ENCODE measurements around the gene KRT13. TPM values are rescaled to one million over a fixed set of nuclear protein-coding genes. Genes with fewer than 3 reads are reported as not detected.

KRT13 gene
- total RNA-seq, 1 donor from 2014 or later = not detected

DNA sequence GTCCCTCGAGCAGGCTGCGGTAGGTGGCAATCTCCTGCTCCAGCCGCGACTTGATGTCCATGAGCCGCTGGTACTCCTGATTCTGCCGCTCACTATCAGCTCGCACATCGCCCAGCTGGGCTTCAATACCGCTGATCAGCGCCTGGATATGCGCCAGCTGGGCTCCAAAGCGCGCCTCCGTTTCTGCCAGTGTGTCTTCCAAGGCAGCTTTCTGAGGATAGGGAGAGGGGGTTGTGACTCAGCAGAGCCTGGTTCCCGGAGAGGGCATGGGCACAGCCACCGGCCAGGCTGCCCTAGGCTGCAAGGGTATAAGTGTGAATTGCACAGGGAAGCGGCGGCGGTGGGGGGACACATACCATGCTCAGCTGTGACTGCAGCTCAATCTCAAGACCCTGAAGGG lies 18.4 kb upstream of the KRT13 start:
- DNase-seq (peak; percentile 34), ATAC-seq (ENCODE audit: poor library complexity) (no peak)
- intact Hi-C loops (cut with DNase I) = no loop called here

DNA sequence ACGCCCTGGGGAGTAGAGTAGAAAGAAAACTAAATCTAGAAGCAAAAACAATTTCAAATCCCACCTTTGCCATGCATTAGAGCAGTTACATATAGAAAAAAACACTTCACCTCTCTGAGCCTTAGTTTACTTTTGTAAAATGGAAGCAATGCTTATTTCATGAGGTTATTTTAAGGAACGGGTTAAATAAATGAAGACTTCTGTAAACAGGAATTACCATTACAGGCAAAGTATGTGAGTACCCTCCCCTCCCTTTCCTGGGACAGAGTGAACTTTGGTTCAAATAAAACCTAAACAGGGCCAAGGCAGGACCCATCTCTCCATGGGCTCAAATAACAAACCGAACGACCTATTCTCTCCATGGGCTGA lies 17.8 kb upstream of the KRT13 start:
- intact Hi-C loops (cut with DNase I) = no loop called here
- DNase-seq = no peak
- no peak for ATAC-seq (ENCODE audit: poor library complexity)

DNA sequence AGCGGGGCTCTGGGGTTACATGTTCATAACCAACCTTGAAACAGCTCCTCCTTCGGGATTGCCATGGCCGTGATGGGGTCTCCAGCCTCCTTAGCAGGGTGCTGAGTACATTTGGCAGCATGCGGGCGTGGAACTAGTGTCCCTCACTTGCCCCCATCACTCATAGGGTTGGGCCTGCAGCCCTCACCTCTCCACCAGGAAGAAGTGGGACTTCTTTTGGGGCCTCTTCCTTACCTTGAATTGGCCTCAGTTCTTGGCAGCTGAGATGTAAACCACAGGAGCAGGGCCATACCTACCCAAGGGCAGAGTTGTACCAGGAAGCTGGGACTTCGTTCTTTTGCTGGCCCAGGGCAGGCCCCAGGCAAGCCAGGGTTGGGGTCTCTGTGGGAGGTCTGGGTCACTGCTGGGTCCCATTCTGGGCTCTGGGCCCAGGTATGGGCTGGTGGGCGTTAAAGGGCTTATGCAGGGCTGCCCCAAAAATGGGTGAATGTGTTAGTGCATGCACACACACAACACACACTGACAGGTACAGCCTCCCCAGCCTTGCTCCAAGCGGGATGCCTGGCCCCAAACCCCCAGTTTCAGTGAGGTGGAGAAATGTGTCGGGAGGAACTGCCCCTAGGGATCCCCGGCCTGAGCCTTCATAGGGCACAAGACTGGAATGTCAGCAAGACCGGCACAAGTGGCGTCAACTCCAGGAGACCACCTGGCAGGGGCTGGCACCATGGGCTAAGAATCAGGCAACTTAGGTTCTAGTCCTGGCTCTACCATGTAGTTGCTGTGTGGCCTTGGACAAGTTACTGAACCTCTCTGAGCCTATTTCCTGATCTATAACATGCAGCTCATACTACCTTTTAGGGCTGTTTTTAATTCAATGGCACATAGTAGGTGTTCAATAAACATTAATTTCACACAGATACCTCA lies 17.2 kb upstream of the KRT13 start:
- ATAC-seq (ENCODE audit: poor library complexity) = no peak
- intact Hi-C loops (cut with DNase I) = no loop called here
- DNase-seq = peak; percentile 29

DNA sequence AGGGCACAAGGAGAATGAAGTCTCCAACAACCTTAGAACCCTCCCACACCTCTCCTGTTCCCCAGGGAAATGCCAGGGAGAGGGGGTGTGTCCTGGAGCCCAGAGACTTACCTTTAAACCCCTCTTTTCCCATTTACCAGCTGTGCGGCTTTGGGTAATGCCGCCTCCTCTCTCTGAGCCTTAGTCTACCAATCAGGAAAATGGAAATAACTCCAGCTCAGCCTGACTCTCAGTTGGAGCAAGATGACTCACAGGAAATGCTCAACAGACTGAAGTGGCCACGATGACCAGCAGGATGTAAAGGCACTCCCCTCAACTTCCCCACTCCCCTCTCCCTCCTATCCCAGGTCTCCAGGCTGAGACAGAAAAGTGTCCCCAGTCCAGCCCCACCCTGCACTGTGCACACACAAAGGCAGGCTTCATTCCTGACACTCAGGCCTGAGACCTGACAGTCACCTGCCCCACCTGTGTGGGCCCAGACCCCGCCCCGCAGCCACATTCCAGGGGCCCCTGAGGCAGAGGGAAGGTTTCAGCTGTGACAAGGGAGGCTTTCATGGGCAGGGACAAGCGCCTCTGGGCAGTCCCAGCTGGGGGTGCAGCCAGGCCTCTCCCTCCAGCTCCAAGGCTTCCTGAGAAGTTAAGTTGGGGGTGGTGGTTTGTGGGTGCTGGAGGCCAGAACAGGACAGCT lies 16.3 kb upstream of the KRT13 start:
- intact Hi-C loops (cut with DNase I) = no loop called here
- DNase-seq (no peak), ATAC-seq (ENCODE audit: poor library complexity) (peak; percentile 36)

DNA sequence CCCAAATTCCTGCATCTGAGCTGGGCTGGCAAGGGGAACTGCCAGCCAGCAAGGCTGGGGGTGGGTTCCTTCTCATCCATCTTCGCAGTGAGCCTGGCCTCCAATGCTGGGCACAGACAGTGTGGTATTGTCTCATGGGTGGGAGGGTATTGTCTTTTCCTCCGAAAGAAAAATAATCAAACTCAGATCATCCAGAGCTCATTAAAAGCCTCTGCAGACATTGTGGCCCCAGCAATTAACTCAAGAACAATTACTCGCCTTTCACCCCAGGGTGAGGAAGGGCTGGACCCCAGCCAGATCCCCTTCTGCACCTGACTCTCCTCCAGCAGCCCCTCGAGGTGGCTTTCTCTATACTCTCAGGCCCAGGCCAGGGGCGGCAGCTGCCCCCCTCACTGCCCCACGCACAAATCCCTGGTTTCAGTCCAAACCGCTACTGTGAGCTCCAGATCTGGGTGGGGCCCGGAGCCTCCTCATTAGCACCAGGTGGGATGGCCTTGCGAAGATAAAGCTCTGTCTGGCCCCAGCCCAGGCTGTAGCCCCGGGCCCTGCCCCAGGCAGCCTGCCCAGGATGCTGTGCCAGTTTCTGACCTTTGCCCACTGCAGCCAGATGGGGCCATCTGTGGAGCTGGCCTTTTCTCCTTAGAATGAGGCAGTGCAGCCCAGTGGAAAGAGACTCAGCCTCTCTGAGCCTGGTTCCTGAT lies 15.6 kb upstream of the KRT13 start:
- intact Hi-C loops (cut with DNase I) = no loop called here
- ATAC-seq (ENCODE audit: poor library complexity) = no peak

DNA sequence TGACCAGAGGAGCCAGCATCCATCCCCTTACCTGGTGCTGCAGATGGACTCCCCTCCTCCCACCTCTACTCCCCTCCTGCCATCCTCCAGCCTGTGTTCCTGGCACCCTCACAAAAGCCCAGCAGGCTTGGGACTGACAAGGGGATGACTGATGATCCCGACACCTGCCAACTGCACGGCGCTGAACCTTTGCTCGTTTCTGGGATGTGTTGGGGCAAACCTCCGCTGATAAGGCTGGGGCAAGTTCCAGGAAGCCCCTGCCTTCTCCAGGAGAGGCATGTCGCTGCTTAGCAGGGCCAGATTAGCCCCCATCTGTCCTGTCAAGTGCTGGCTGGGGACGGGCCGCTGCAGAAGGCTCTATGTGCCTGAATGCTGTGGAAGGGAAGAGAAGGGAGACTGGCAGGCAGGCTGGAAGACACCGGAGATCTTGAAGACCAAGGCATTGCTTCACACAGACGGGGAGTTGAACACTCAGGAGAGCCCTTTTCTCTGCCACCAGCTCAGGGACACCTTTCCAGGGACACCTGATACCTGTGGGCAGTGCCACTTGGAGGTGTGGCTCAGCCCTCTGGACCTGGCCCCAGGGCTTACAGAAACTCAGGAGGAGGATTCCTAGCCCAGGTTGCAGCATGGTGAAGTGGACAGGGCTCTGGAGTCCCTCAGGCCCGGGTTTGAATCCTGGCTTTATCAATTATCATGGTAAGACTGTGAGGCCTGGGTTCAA lies 14.3 kb upstream of the KRT13 start:
- ATAC-seq (ENCODE audit: poor library complexity) = no peak
- intact Hi-C loops (cut with DNase I) = no loop called here
- DNase-seq = no peak

More for the DNA sequence above, 15.6 kb upstream of the KRT13 start:
- DNase-seq = no peak

DNA sequence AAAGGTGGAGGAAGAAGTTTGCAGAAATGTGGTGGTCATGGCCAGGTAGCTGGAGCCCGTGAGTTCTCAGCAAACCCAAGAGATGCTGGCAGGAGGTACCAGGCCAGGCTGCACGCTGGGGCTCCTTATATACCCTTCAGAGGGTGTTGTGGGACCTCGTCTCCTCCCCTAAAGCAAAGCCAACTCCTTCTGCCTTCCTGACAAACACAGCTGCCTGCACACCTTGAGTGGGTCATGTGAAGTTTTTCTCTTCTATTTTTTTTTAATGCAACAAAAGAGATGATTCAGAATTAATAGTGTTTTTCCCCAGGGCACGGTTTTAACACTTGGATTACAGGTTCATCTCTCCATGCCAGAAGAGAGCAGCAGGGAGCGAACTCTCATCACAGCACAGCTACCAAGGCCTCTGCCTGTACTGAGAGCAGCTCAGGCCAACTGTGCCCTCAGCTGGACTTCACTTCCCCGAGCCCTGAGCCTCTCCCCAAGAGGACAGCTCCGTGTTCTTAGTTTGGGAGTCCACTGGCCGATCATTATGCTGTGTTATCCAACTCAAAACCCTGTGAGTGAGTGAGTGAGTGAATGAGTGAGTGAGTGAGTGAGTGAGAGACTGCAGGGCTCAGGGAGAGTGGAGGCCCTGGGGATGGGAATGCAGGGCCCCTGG lies 13.5 kb upstream of the KRT13 start, which contains the start of gene KRT15:
TSS of gene KRT15 (minus strand) at position 102 of the 661 bp plus-strand sequence. CDS start at position 39, 63 bp downstream.
- intact Hi-C loops (cut with DNase I) = no loop called here
- no peak for ATAC-seq (ENCODE audit: poor library complexity)
- no peak for DNase-seq

DNA sequence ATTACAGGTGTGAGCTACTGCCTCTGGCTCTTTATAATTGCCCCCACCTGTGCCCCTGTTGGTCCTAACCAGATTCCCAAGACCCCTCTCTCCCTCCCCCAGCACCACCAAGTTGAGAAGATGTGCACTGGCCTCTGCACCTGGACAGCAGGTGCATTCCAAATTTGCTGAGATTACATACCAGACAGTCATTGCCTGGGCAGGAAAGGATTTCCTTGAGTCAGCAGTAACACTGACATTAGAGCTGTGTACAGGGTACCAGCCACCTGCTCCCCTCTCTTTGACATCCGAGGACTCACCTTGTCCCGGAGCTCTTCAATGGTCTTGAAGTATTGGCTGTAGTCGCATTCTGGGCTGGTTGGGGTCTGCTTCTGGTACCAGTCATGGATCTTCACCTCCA lies 12.6 kb upstream of the KRT13 start:
- no peak for DNase-seq
- ATAC-seq (ENCODE audit: poor library complexity) = no peak
- intact Hi-C loops (cut with DNase I) = no loop called here

DNA sequence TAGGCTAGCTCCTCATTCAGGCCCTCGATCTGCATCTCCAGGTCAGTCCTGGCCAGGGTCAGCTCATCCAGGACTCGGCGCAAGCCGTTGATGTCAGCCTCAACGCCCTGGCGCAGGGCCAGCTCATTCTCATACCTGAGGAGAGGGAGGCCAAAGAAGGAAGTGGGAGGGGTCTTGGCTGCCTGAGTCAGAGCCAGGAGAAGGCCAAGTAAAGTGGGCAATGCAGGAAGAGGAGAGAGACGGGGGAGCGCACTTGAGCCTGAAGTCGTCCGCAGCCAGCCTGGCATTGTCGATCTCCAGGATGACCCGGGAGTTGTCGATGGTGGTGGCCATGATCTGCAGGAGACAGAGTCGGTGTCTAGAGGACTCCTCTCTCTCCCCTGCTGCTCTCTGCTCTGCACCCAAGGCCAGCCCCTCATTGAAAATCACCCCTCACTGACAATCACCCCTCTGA lies 11.4 kb upstream of the KRT13 start:
- ATAC-seq (ENCODE audit: poor library complexity) = no peak
- DNase-seq = no peak
- intact Hi-C loops (cut with DNase I) = no loop called here

DNA sequence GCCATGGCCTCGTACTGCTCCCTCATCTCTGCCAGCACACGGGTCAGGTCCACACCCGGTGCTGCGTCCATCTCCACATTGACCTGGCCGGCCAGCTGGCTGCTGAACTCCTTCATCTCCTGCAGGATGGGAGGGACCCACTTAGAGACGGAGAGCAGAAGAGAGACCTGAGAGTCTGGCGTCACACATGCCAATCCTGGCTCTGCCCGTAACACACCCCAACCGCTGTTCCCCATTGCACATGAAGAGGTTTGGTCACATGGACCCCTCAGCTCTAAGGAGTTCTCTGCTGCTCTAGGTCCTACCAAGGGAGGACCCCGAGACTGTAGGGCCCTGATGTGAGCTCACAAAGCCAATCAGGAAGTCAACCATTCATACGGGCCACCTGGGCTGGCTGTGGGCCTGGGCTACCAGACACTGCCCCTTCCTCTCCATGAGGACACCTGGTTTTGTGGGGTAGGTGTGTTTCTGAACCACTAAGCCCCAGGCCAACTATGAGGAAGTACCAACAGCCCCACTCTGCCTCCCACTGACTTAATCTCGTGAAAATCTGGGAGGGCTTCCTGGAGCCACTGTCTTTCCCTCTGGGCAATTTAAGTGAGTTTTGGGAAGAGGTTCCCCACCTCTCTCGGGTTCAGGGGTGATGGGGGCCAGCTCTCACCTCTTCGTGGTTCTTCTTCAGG lies 10.9 kb upstream of the KRT13 start:
- ATAC-seq (ENCODE audit: poor library complexity) (no peak), DNase-seq (no peak)
- intact Hi-C loops (cut with DNase I) = no loop called here

DNA sequence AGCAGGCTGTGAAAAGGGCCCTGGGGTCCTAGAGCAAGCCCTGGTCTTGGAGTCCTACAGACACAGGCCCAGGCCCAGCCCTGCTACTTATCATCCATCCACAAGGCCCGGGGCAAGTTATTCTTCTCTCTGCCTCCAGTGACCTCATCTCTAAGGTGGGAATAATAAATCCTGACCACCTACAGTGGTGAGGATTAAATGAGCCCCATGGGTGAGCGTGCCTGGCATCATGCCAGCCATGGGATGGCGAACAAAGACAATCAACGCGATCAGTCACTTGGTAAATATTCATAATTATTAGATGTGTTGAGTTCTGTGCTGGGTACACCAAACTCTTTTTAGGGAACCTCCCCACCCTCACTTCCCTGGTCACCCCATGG lies 7.7 kb upstream of the KRT13 start:
- ATAC-seq (ENCODE audit: poor library complexity) = no peak
- DNase-seq = no peak
- intact Hi-C loops (cut with DNase I) = no loop called here

DNA sequence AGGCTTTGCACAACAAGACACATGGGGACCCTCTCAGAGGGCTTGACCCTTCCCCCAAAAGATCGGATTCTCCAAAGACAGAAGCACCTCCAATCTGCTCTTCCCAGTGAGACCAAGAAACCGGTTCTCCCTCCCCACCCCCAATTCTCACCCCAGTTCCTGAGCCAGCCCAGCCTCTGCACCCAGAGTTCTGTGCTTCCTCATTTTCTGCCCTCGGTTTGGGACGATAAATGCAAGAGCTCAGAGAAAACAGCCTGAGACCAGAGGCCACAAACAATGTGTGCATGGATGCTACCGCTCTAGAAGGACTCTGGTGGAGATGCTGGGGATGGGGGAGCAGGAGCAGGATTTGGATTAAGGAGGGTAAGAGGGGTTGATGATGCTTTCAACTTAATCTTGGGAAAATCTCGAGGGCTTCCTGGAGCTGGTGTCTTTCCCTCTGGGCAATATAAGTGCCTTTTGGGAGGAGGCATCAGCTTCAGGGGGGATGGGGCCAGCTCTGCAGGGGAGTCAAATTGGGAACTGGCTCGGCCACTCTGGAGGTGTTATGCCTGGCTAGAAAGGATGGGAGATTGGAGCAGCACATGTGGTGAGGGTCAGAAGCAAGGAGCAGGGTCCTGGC lies 7.2 kb upstream of the KRT13 start:
- intact Hi-C loops (cut with DNase I) = no loop called here

DNA sequence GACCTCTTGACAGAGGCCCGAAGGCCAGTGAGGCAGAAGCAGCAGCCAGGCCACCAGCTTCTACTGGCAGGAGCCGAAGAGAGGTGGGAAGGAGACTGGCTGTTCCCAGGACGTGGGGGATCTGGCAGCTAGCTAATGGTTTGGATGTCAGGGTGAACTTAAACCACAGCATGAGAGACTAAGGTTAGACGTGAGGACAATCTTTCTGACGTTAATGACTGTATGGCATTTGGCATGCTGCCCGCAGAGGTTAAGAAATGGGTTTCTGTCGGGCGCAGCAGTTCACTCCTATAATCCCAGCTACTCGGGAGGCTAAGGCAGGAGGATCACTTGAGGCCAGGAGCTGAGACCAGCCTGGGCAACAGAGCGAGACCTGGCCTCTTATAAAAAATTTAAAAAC lies 6.3 kb upstream of the KRT13 start:
- DNase-seq (no peak), ATAC-seq (ENCODE audit: poor library complexity) (no peak)
- intact Hi-C loops (cut with DNase I) = no loop called here

More for the DNA sequence above, 7.2 kb upstream of the KRT13 start:
- ATAC-seq (ENCODE audit: poor library complexity) (no peak), DNase-seq (no peak)

DNA sequence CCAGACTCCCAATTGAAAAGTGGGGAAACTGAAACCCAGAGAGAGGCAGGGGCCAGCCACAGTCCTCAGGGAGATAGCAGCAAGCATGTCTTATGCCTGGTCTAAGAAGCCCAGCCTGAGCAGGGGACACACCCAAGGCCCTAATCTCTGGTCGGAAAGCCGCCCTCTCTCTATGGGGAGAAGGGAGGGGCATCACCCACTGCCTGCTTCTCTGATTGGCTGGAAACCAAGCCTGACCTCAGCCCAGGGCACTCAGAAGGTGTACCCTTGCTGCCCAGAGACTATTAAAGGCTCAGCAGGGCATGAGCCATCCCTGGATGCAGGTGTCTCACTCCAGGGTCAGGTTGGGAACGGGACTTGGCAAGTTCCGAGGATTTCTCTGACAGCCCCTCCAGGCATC lies 5.7 kb upstream of the KRT13 start:
- ATAC-seq (ENCODE audit: poor library complexity) (peak; percentile 12), DNase-seq (no peak)
- intact Hi-C loops (cut with DNase I) = no loop called here

DNA sequence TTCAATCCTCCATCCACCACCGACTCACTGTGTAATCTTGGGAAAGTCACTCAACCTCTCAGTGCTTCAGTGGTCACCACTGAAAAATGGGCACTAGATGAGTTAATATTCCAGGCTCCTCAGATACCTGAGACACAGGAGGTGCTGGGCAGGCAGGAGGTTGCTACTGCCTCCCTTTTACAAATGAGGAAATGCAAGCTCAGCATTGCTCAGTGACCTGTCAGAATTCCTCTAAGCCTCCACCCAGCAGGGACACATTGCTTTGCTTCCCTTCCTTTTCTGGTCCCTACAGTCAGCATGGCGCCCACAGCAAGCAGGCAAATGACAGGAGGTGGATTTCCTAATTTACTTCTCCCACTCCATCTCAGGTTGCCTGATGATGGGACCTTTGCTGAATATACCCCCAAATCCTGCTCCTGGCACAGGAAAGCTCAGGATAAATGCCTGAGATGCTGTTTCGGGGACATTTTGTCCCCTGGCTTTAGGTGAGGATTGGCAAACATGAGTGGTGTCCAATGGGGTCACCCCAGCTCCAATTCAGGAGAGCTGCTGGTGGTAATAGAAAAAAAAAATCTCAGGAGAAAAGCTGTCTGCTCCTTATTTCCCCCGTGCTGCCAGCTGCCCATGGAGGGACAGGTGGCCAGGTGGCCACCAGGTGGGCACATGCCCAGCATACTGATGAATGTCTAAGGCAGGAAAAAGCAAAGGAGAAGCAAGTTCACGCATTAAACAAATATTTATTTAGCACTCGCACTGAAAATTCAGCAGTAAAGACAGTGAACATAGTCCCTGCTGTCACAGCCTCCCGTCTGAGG lies 5.0 kb upstream of the KRT13 start:
- no peak for DNase-seq
- intact Hi-C loops (cut with DNase I) = no loop called here
- no peak for ATAC-seq (ENCODE audit: poor library complexity)

DNA sequence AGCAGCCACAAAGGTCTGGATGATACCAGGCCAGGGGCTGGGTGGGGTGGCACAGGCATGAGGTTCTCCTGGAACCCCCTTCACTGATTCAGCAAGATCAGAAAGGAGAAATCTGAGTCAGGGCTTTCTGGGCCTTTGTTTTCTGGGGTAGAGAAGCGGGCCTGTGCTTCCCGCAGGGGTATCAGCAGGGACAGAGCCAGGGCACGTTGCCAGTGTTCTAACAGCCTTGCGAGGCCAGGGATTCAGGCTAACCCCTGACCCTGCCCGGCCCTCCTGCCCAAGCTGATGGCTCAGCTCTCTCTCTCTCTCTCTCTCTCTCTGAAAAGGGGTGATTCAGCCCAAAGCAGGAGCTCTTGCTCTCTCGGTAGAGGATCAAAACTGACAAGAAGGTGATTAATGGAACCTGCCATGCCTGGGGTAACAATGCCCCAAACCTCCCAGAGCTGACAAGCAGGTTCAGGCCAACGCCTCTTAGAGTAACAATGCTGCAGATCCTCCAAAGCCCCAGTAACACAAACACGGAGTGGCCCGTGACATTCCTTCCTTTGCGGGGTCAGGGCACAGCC lies 2.0 kb upstream of the KRT13 start:
- ATAC-seq (ENCODE audit: poor library complexity) (no peak), DNase-seq (no peak)
- intact Hi-C loops (cut with DNase I) = no loop called here
